HG02623 (cell line): ENCODE results near the gene SMIM32.

Experiments
- ATAC-seq: cut with Tn5 transposase; IDR thresholded peaks from one replicate; pipeline ENCODE4 v1.9.1; 2021; ENCODE audit warnings: moderate library complexity; ENCODE audit not compliant: unreplicated experiment

The SMIM32 gene

GRCh38 chr5:136190091-136190720, 2.8 kb downstream of the SMIM32 start:
- no peak for ATAC-seq

- no peak for ATAC-seq
These were observed 4.1 kb downstream of the SMIM32 start for GRCh38 chr5:136188859-136189258.

- ATAC-seq: no peak
These were observed 6.2 kb downstream of the SMIM32 start for GRCh38 chr5:136186796-136187195.

GRCh38 chr5:136185974-136186665, 6.8 kb downstream of the SMIM32 start:
- no peak for ATAC-seq

GRCh38 chr5:136182618-136183017, 10.3 kb downstream of the SMIM32 start:
- no peak for ATAC-seq

- ATAC-seq: peak; percentile 82
These were observed 18.8 kb downstream of the SMIM32 start for GRCh38 chr5:136174021-136174659.

- no peak for ATAC-seq
These were observed 23.7 kb downstream of the SMIM32 start for GRCh38 chr5:136169218-136169617.

GRCh38 chr5:136166909-136167308, 26.1 kb downstream of the SMIM32 start:
- ATAC-seq: peak; percentile 58

- ATAC-seq: no peak
These were observed 28.7 kb downstream of the SMIM32 start for GRCh38 chr5:136164226-136164625.

GRCh38 chr5:136162008-136162407, 31.0 kb downstream of the SMIM32 start:
- ATAC-seq: no peak

GRCh38 chr5:136159457-136159856, 33.5 kb downstream of the SMIM32 start:
- ATAC-seq: no peak

GRCh38 chr5:136157514-136157913, 35.4 kb downstream of the SMIM32 start:
- no peak for ATAC-seq

GRCh38 chr5:136155761-136156160, 37.2 kb downstream of the SMIM32 start:
- ATAC-seq: no peak

GRCh38 chr5:136155078-136155477, 37.9 kb downstream of the SMIM32 start:
- ATAC-seq: no peak

- no peak for ATAC-seq
These were observed 39.3 kb downstream of the SMIM32 start for GRCh38 chr5:136153581-136154236.

- ATAC-seq: no peak
These were observed 43.1 kb downstream of the SMIM32 start for GRCh38 chr5:136149891-136150290.

GRCh38 chr5:136147632-136148031, 45.3 kb downstream of the SMIM32 start:
- ATAC-seq: no peak

- no peak for ATAC-seq
These were observed 46.8 kb downstream of the SMIM32 start for GRCh38 chr5:136146201-136146600.

GRCh38 chr5:136145030-136145429, 47.9 kb downstream of the SMIM32 start:
- no peak for ATAC-seq

GRCh38 chr5:136143763-136144162, 49.2 kb downstream of the SMIM32 start:
- ATAC-seq: no peak

GRCh38 chr5:136143312-136143711, 49.6 kb downstream of the SMIM32 start:
- ATAC-seq: no peak

- peak; percentile 84 for ATAC-seq
These were observed 51.4 kb downstream of the SMIM32 start for GRCh38 chr5:136141561-136141960.
